ENCODE measurements around the gene ATG7.
"Not testable (repeated sequence)": the region's sequence is repeated elsewhere in the genome, so short reads cannot be mapped to it uniquely, and the experiment has no call there.

- TF ChIP-seq CTCF (IDR thresholded peaks at IDR 0.05); POLR2AphosphoS5 (IDR thresholded peaks at IDR 0.05; ENCODE audit: low read depth, low read length); SIN3A (IDR thresholded peaks at IDR 0.05; ENCODE audit: borderline replicate concordance, insufficient read depth, low read depth, low read length): not testable (repeated sequence)
Observed at GRCh38 chr3:11408324-11408859, 136.2 kb downstream of the ATG7 start.
